Stomach (tissue), 9 donors: ENCODE results near the gene PHACTR3. TPM values are rescaled to one million over a fixed set of nuclear protein-coding genes. Genes with fewer than 3 reads are reported as not detected.
"Not testable (repeated sequence)": the region's sequence is repeated elsewhere in the genome, so short reads cannot be mapped to it uniquely, and the experiment has no call there.

Source experiments
- DNase-seq, 2 donors: peaks; one replicate each; pipeline versions ENCODE4 v3.0.0 to v3.0.0-alpha.2; 2013 to 2019
- H3K27ac ChIP-seq, 5 donors: fragments of 200-600 bp in 4 of 5; sonication (generic) in 4 of 5; one replicate each; pipeline ENCODE4 v1.5.1; 2013 to 2019; ENCODE audit warnings: mild to moderate bottlenecking in 1 of 5, moderate library complexity in 1 of 5
- H3K27me3 ChIP-seq, 3 donors: fragments of 200-600 bp; sonication (generic); one replicate each; pipeline ENCODE4 v1.5.1; 2017 to 2019; ENCODE audit warnings: mixed run types in 1 of 3
- H3K36me3 ChIP-seq, 4 donors: fragments of 200-600 bp; sonication (generic); 1 replicate in 3 of 4; 2 replicates in 1 of 4; pipeline ENCODE4 v1.5.1; 2016 to 2019
- H3K4me1 ChIP-seq, 4 donors: fragments of 200-600 bp; sonication (generic); one replicate each; pipeline ENCODE4 v1.5.1; 2016 to 2019
- H3K4me3 ChIP-seq, 4 donors: fragments of 200-600 bp; sonication (generic) in 3 of 4; one replicate each; pipeline ENCODE4 v1.5.1; 2016 to 2019; ENCODE audit warnings: mild to moderate bottlenecking in 1 of 4
- H3K9me3 ChIP-seq, 4 donors: fragments of 200-600 bp; sonication (generic); one replicate each; pipeline ENCODE4 v1.5.1; 2016 to 2019
- EP300 ChIP-seq: sonication (generic); formaldehyde crosslinking; IDR thresholded peaks from one replicate; pipeline ENCODE4 v1.6.1; 2017; ENCODE audit warnings: antibody characterized with exemption
- POLR2A ChIP-seq, 4 donors: fragments of 450-650 bp; IDR thresholded peaks; one replicate each; pipeline ENCODE4 v1.6.1; 2016; ENCODE audit warnings: antibody characterized with exemption in 4 of 4, control low read depth in 2 of 4, mild to moderate bottlenecking in 1 of 4, moderate library complexity in 1 of 4
- POLR2AphosphoS5 ChIP-seq, 3 donors: sonication (generic); formaldehyde crosslinking; IDR thresholded peaks; one replicate each; pipeline ENCODE4 v1.6.1; 2016; ENCODE audit warnings: antibody characterized with exemption in 3 of 3
- WGBS, 5 donors: extraction: QIAGEN DNeasy Blood & Tissue Kit in 3 of 5; methylation state at CpG; one replicate each; pipeline versions ENCODE4 v1.1.5 to v1.1.7; 2013 to 2018; 5-methylcytosine and 5-hydroxymethylcytosine counted together
- intact Hi-C: fragments of 100-400 bp; cut with DNase I; formaldehyde crosslinking; loops from one replicate; pipeline ENCODE4 v1.15.1; 2023; ENCODE audit warnings: low total_unique reads
- polyA plus RNA-seq, 3 donors: library from polyadenylated mRNA; stranded (reverse); fragments of 200-250 nt; gene quantifications; one replicate each; pipeline ENCODE4 v1.2.3, GENCODE V29; 2013
- total RNA-seq, 5 donors: library from RNA; depleted of rRNA; stranded (reverse); fragments of >200 nt; gene quantifications; one replicate each; pipeline versions ENCODE4 v1.1.0 to v1.2.3, GENCODE V29; 2014 to 2016
- TF ChIP-seq, protein P1 (sequence below), 7 experiments: fragments of 450-650 bp in 4 of 7; fragments of 200-600 bp in 3 of 7; sonication (generic) in 3 of 7; IDR thresholded peaks; one replicate each; pipeline ENCODE4 v1.5.1; 2016 to 2019; ENCODE audit warnings: antibody characterized with exemption in 7 of 7, control low read depth in 2 of 7, mild to moderate bottlenecking in 1 of 7
- donor health status: healthy with polysubstance abuse.
- donor health status: Bipolar disorder and iron deficiency.
- donor health status: healthy.

PHACTR3 gene
- total and polyA plus RNA-seq, 8 donors, result 0.55 to 3.7 (median 3.2) TPM; not detected in 3

DNA sequence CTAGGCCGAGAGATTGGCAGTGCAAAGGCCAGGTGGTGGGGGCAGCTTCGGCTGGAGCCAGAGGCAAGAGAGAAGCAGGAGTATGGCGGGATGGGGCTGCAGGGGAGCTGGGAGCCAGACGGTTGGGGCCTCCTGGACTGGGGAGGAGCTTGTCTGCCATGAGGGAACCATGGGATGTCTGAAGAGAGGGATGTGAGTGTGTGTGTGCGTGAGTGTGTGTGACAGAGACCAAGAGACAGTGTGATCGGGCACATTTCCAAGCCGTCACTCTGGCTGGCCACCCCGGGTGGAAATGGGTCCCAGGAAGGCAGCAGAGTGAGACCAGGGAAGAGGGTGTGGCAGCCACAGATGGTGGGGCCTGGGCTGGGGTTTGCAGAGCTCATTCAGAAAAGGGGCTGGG is 13.8 kb downstream of the PHACTR3 start:
- intact Hi-C loops, result no loop called here
- Histone ChIP-seq H3K27ac (no peak overlapping the region), H3K36me3 (no peaks in the 10 kb centered on the region), H3K4me3 (no peak overlapping the region), H3K9me3 (no peaks in the 10 kb centered on the region), H3K27me3 (peaks cover 0 to 48% (median 0%) of the 10 kb centered on the region in 3 donors), H3K4me1 (no peaks in the 10 kb centered on the region)
- WGBS, 5 donors, result 57 to 71% (median 62%) methylated on average over 8 of the region's 8 CpGs
- TF ChIP-seq POLR2AphosphoS5 (IDR thresholded peaks at IDR 0.05), result no peak
- no peak for TF ChIP-seq EP300
- TF ChIP-seq, protein P1, sequence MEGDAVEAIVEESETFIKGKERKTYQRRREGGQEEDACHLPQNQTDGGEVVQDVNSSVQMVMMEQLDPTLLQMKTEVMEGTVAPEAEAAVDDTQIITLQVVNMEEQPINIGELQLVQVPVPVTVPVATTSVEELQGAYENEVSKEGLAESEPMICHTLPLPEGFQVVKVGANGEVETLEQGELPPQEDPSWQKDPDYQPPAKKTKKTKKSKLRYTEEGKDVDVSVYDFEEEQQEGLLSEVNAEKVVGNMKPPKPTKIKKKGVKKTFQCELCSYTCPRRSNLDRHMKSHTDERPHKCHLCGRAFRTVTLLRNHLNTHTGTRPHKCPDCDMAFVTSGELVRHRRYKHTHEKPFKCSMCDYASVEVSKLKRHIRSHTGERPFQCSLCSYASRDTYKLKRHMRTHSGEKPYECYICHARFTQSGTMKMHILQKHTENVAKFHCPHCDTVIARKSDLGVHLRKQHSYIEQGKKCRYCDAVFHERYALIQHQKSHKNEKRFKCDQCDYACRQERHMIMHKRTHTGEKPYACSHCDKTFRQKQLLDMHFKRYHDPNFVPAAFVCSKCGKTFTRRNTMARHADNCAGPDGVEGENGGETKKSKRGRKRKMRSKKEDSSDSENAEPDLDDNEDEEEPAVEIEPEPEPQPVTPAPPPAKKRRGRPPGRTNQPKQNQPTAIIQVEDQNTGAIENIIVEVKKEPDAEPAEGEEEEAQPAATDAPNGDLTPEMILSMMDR (IDR thresholded peaks at IDR 0.05), result no peak
- no peak for TF ChIP-seq POLR2A (IDR thresholded peaks at IDR 0.05)
- no peak for DNase-seq

DNA sequence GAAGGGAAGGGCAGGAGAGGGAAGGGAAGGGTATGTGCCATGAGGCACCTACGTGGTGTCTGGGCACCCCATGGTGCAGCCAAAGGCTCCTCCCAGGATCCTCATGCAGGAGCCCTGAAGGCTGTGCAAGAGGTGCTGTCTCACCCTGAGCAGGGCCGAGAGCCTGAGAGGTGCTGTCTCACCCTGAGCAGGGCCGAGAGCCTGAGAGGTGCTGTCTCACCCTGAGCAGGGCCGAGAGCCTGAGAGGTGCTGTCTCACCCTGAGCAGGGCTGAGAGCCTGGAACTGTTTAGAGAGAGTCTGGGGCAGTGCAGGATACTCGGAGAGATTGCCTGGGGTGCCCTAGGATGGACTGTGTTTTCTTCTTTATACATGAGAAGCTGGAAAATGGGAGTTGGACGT is 14.2 kb downstream of the PHACTR3 start:
- H3K9me3 ChIP-seq, H3K4me1 ChIP-seq, H3K36me3 ChIP-seq, H3K27ac ChIP-seq, intact Hi-C loops, DNase-seq, H3K4me3 ChIP-seq: not testable (repeated sequence)
- peaks cover 0 to 48% (median 0%) of the 10 kb centered on the region in 3 donors for H3K27me3 ChIP-seq
- 62 to 77% (median 67%) methylated on average over 5 to 6 of the region's 6 CpGs for WGBS, 5 donors

DNA sequence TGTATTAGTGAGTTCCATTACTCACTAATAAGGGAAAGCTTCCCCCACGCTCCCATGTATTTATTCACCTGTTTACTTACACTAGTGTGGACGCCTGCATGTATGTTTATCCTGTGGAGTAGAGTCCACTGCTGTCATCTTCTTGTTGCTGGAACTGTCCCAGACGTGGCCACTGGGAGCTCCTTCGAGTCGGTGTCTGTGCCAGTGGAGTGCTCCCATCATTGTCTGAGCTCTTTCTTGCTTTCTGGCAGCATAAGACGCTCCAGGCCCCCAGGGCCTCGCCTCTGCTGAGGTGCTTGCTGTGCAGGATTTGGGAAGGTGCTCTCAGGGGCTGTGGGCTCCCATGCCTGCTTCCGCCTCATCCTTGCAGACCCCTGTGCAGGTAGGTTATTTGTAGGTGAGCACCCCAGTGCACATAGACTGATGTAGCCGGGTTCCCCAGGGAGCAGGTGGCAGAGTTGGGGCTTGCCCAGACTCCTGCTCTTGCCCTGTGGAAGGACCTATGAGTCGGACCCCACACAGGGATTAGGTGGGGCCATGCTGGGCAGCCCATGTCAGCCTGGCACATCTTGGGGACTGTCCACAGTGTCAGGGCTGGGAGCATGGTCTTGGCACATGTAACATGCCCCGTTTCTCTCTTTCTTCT is 16.6 kb downstream of the PHACTR3 start:
- peaks cover 0 to 55% (median 0%) of the 10 kb centered on the region in 3 donors for H3K27me3 ChIP-seq
- no peak overlapping the region for H3K27ac ChIP-seq
- no peaks in the 10 kb centered on the region for H3K36me3 ChIP-seq
- intact Hi-C loops, result no loop called here
- TF ChIP-seq, protein P1 (IDR thresholded peaks at IDR 0.05), result no peak
- TF ChIP-seq POLR2AphosphoS5 (IDR thresholded peaks at IDR 0.05) (no peak), EP300 (no peak), POLR2A (IDR thresholded peaks at IDR 0.05) (no peak)
- no peaks in the 10 kb centered on the region for H3K9me3 ChIP-seq
- H3K4me3 ChIP-seq, result no peak overlapping the region
- 53 to 67% (median 59%) methylated on average over 10 to 11 of the region's 11 CpGs for WGBS, 5 donors
- no peak for DNase-seq
- no peaks in the 10 kb centered on the region for H3K4me1 ChIP-seq

DNA sequence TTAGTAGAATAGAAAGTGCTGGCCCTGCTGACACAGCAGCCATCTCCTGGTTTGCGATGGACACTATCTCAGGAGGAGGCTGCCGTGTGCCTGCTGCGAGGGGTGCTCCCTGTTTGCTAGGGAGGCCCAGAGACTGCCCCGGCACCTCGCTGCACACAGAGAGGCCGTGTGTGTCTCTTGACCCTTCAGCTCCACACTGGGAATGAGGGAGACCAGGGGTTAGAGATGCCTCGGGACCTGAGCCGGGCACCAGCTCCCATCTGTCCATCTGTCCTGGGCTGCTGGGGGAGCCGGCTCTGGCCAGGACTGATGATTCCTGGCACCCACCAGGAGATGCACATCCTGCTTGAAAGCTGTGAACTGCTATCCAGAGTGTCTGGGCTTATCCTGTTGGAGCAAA is 18.2 kb downstream of the PHACTR3 start:
- intact Hi-C loops, result no loop called here
- 70 to 89% (median 80%) methylated on average over 5 to 9 of the region's 9 CpGs for WGBS, 5 donors
- H3K9me3 ChIP-seq, result peaks cover 0 to 8% (median 0%) of the 10 kb centered on the region in 4 donors
- no peak for TF ChIP-seq EP300
- TF ChIP-seq POLR2AphosphoS5 (IDR thresholded peaks at IDR 0.05), result no peak
- TF ChIP-seq POLR2A (IDR thresholded peaks at IDR 0.05), result no peak
- TF ChIP-seq, protein P1 (IDR thresholded peaks at IDR 0.05), result no peak
- H3K27me3 ChIP-seq, result peaks cover 0 to 52% (median 0%) of the 10 kb centered on the region in 3 donors
- H3K4me1 ChIP-seq, result no peaks in the 10 kb centered on the region
- H3K4me3 ChIP-seq, result no peak overlapping the region
- no peak overlapping the region for H3K27ac ChIP-seq
- no peaks in the 10 kb centered on the region for H3K36me3 ChIP-seq
- DNase-seq, result no peak

DNA sequence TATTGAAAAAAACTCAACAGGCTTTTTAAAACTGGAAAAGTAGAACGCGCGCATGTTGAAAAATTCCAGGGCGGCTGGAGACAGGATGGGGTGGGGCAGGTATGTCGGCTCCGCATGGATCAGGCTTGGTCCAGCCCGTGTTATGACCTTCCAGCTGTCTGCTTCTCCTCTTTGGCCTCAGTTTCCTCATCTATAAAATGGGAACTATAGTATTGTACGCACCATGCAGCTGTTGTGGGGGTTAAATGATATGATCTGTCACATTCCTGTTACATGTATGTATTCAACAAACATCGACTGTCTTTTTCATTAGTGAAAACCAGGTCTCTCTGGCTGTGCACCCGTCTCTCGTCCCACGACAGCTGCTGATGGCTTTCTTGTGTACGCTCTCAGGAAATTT is 18.8 kb downstream of the PHACTR3 start:
- 76 to 82% (median 81%) methylated on average over 13 of the region's 13 CpGs for WGBS, 5 donors

More for the DNA sequence above, 18.8 kb downstream of the PHACTR3 start:
- Histone ChIP-seq H3K27ac (no peak overlapping the region), H3K4me1 (no peaks in the 10 kb centered on the region), H3K4me3 (no peak overlapping the region), H3K27me3 (peaks cover 0 to 49% (median 0%) of the 10 kb centered on the region in 3 donors), H3K9me3 (peaks cover 0 to 8% (median 0%) of the 10 kb centered on the region in 4 donors), H3K36me3 (no peaks in the 10 kb centered on the region)
- intact Hi-C loops, result no loop called here
- no peak for DNase-seq
- TF ChIP-seq EP300, result no peak
- no peak for TF ChIP-seq POLR2AphosphoS5 (IDR thresholded peaks at IDR 0.05)
- TF ChIP-seq, protein P1 (IDR thresholded peaks at IDR 0.05), result no peak
- no peak for TF ChIP-seq POLR2A (IDR thresholded peaks at IDR 0.05)
